ENCODE data around the gene SERPINB8.

GRCh38 chr18:64017870-64018269, 48.0 kb downstream of the SERPINB8 start:
- TF ChIP-seq POLR2A (IDR thresholded peaks at IDR 0.05; ENCODE audit: low read length) (no peak), GATA1 (IDR thresholded peaks at IDR 0.05; ENCODE audit: low read depth, low read length) (no peak)

All from erythroblast (primary cell).